ENCODE data around the gene VPS4A. TPM values are rescaled to one million over a fixed set of nuclear protein-coding genes. Genes with fewer than 3 reads are reported as not detected.

VPS4A gene
- total RNA-seq, 1 donor from 2014 or later, result 25.2 TPM

GRCh38 chr16:69307091-69307490 lies 4.1 kb upstream of the VPS4A start:
- no peak for DNase-seq

- no peak for DNase-seq
These were observed 3.3 kb upstream of the VPS4A start for GRCh38 chr16:69307856-69308255.

GRCh38 chr16:69309316-69309715 lies 1.8 kb upstream of the VPS4A start:
- peak; percentile 40 for DNase-seq

- no peak for DNase-seq
These were observed 610 bp downstream of the VPS4A start for GRCh38 chr16:69311533-69312387.

- no peak for DNase-seq
These were observed 2.3 kb downstream of the VPS4A start for GRCh38 chr16:69313469-69313868.

- DNase-seq, result no peak
These were observed 3.4 kb downstream of the VPS4A start for GRCh38 chr16:69314534-69314933.

- DNase-seq, result no peak
These were observed 4.5 kb downstream of the VPS4A start for GRCh38 chr16:69315486-69316311.

GRCh38 chr16:69316595-69317034 lies 5.5 kb downstream of the VPS4A start:
- DNase-seq, result no peak

GRCh38 chr16:69318177-69318910 lies 7.2 kb downstream of the VPS4A start:
- DNase-seq, result no peak

- DNase-seq, result no peak
These were observed 7.8 kb downstream of the VPS4A start for GRCh38 chr16:69318911-69319289.

GRCh38 chr16:69319381-69319780 lies 8.2 kb downstream of the VPS4A start:
- no peak for DNase-seq

GRCh38 chr16:69319826-69320739 lies 8.9 kb downstream of the VPS4A start:
- no peak for DNase-seq

- no peak for DNase-seq
These were observed 9.6 kb downstream of the VPS4A start for GRCh38 chr16:69320740-69321073.

- no peak for DNase-seq
These were observed 9.9 kb downstream of the VPS4A start for GRCh38 chr16:69321080-69321479.

- no peak for DNase-seq
These were observed 11.2 kb downstream of the VPS4A start for GRCh38 chr16:69322343-69322742.

- no peak for DNase-seq
These were observed 12.3 kb downstream of the VPS4A start for GRCh38 chr16:69323415-69323814.

- peak; percentile 34 for DNase-seq
These were observed 12.9 kb downstream of the VPS4A start for GRCh38 chr16:69324013-69324531.

GRCh38 chr16:69324585-69325253 lies 13.6 kb downstream of the VPS4A start:
- DNase-seq, result no peak

- no peak for DNase-seq
These were observed 14.6 kb downstream of the VPS4A start for GRCh38 chr16:69325784-69326171.

- no peak for DNase-seq
These were observed 15.2 kb downstream of the VPS4A start for GRCh38 chr16:69326172-69326873.
